Subcutaneous adipose tissue (tissue), 4 donors: Measurements from ENCODE around the gene NEGR1. TPM values are rescaled to one million over a fixed set of nuclear protein-coding genes. Genes with fewer than 3 reads are reported as not detected.

Source experiments
- total RNA-seq, 4 donors: library from RNA; depleted of rRNA; stranded (reverse); fragments of >200 nt; gene quantifications; one replicate each; pipeline ENCODE4 v1.1.0, GENCODE V29; 2016
- TF ChIP-seq, protein P1 (sequence below): fragments of 450-650 bp; IDR thresholded peaks from one replicate; pipeline ENCODE4 v1.5.1; 2016; ENCODE audit warnings: low read depth, mild to moderate bottlenecking, control low read depth, antibody characterized with exemption, moderate library complexity

NEGR1 gene
- total RNA-seq, 4 donors from 2014 or later: 18.6 to 42.9 (median 35.3) TPM

DNA sequence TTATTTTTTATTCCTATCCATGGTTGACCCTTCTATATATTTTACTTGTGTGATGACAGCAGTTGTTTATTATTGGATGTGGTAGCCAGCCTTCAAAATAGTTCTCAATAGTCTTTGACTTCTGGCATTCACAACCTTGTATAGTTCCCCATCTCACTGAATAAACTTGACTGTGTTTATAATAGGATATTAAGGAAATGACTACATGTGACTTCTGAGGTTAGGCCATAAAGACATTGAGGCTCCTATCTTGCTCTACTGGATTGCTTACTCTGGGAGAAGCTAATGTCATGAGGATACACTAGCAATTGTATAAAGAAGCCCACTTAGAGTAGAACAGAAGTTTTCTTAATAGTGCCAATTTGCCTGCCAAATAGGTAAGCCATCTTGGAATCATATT lies 231.8 kb downstream of the NEGR1 start:
- TF ChIP-seq, protein P1, sequence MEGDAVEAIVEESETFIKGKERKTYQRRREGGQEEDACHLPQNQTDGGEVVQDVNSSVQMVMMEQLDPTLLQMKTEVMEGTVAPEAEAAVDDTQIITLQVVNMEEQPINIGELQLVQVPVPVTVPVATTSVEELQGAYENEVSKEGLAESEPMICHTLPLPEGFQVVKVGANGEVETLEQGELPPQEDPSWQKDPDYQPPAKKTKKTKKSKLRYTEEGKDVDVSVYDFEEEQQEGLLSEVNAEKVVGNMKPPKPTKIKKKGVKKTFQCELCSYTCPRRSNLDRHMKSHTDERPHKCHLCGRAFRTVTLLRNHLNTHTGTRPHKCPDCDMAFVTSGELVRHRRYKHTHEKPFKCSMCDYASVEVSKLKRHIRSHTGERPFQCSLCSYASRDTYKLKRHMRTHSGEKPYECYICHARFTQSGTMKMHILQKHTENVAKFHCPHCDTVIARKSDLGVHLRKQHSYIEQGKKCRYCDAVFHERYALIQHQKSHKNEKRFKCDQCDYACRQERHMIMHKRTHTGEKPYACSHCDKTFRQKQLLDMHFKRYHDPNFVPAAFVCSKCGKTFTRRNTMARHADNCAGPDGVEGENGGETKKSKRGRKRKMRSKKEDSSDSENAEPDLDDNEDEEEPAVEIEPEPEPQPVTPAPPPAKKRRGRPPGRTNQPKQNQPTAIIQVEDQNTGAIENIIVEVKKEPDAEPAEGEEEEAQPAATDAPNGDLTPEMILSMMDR: no peak

DNA sequence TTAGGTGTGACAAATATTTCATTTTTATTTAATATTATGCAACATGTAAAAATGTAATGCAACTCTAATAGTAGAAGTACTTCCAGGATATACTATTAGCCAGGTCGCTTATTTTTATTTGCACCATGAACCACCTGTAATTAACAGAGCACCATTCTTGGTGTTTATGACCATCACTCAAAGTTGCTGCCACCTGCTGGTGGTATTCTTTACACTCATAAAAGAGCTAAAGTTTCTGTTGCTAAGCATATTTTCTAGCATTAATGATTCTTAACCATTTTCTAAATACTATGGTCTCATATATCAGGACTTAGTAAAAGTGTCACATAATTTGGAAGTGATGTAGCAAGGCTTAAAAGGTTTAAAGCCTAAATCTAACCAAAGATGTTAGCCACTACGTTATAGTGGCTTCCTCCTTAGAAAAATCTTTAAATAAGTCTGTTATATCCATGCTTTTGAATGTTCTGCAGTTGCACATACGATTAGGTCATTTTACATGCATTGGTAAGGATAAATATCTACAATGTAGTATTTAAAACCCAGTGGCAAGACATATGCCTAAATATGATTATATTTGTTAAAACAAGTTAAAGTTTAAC lies 244.5 kb downstream of the NEGR1 start:
- TF ChIP-seq, protein P1: no peak

DNA sequence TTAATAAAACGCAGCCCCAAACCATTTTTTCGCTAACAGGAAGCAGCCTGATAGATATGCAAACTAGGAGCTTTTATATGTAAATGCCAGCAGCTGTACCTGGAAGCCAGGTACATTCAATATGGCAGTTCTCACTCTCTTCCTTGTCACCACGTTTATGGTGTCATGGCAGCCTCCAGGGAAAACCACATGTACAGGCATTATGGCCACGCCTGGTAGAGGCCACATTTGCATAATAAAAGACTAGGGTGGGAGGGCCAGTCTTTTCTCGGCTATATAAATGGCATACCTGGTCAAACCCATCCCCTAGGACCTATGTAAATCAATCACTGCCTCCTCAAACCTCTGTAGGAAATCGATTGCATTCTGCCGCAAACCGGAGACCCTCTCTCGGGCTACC lies 247.5 kb downstream of the NEGR1 start:
- TF ChIP-seq, protein P1: no peak

DNA sequence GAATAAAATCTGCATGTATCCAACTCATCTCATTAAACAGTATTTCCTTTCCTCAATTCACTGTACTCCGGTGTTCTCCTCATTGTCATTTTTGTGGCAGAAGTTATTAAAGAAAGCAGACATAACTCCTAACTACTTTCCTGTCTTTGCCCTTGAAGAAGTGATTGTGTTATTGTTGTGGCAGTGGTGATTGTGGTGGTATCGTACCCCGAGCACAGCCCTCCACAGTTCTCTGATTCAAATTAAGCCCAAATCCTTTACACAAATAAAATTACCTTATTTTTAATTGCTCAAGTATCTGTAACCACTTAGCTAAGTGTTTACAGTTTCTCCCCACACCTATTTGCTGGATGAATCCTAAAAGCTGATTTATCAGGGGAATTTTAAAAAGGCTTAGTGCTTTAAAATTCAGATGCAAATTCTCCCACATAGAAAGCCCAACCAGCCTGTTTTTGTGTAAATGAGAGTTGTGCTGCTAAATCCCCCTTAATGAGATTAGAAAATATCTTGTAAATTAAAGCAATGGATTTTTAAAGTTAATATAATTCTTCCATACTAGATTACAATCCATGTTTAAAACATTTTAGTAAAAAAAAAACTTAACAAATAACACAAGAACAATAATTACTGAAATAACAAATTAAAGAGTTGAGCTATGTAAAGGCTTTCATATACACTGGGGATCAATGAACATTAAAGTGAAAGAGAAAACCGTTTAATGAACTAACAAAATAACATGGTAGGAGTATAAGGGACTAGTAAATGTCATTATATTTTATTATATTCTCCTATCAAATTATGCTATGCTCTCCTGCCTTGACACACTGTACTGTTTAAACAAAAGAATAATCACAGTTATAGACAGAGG lies 259.0 kb downstream of the NEGR1 start:
- TF ChIP-seq, protein P1: no peak

DNA sequence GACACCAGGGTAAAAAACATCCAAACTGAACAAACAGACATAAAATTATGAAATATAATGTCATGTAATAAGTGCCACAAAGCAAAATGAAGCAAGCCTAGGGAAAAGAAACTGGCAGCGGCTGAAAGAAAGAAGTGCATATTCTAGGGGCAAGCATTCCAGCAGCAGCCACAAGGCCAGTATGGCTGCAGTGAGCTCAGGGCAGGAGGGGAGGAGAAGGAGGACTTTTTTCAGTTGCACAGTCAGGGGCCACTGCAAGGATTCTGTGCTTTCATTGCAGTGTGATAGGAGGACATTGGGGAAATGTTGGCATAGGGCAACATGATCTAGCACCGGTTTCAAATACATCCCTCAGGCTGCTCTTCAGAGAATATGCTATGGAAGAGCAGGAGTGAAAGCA lies 263.8 kb downstream of the NEGR1 start:
- TF ChIP-seq, protein P1: no peak

DNA sequence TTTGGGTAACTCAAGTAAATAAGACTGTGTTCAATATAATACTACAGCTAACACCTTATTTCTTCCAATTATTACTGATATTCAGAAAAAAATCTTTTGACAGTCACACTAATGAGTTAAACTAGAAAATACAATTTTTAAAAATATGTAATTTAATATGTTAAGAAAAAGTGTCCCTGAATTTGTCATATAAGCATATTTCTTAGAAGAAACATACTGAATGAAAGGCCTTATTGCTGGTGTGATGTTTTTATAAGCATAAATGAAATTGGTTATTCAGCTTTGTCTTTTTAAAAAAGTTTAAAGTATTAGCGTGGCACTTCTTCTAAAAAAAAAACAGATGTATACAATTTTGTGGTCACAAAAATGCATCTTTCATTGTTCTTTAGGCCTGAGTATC lies 267.3 kb downstream of the NEGR1 start:
- TF ChIP-seq, protein P1: no peak

DNA sequence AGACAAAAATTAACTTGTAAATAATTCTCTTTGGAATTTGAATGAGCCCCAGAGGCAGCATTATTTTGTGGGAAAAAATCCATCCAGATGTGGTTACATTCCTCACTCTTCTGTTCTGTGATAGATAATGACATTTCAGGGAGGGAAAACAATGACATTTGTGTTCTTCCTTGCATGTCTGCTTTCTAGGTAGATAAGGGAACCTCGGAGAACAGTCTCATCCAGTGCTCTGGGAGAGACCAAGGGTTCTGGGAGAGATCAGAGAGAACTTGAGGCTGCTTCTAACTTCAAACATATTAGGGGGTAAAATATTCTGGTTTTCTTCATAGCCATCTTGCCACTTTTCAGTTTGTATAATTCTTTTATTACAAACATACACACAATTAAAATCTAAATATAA lies 269.2 kb downstream of the NEGR1 start:
- TF ChIP-seq, protein P1: no peak
